COLO668 (cell line): ENCODE results near the gene SIAE.

Experiments used
- DNase-seq: peaks from one replicate; lab custom pipeline; 2025; ENCODE audit not compliant: unreplicated experiment; lab: John Stamatoyannopoulos, UW

SIAE gene, protein sequence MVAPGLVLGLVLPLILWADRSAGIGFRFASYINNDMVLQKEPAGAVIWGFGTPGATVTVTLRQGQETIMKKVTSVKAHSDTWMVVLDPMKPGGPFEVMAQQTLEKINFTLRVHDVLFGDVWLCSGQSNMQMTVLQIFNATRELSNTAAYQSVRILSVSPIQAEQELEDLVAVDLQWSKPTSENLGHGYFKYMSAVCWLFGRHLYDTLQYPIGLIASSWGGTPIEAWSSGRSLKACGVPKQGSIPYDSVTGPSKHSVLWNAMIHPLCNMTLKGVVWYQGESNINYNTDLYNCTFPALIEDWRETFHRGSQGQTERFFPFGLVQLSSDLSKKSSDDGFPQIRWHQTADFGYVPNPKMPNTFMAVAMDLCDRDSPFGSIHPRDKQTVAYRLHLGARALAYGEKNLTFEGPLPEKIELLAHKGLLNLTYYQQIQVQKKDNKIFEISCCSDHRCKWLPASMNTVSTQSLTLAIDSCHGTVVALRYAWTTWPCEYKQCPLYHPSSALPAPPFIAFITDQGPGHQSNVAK

DNA sequence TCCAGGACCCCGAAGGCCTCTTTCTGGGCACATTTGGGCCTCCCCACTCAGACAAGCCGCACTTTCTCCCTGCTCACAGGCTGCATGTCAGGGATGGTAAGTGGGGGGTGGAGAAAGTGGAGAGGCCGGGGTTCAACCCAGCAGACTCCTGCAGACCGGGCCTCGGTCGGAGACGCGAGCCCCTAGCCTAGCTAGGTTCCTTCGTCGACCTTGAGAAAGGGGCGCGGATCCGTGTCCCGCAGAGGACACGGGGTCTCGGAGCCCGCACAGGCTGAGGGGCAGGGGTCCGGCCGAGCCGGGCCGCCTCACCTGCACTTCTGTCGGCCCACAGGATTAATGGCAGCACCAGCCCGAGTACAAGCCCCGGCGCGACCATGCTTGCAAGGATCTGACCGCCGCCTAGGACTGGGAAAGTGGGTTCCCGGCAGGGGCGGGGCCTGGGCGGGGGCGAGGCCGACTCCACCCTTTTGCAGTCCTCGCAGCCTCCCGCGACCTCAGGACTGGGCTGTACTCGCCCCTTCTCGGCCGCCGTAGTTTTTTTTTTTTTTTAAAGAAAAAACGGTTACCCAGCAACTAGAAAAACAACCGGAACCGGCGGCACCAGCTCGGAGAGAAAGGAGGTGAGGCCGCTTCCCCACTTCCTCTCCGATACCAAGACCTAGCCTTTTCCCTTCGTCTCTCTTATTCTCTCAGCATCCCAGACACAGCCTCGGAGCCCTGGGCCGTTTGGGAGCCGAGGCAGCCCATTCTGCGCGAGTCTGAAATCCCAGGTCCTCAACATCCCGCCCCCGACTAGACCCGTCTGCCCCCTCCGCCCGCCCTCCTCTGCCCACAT is at the start of gene SIAE, which contains the start of gene SPA17:
Gene SIAE (minus strand): TSS at position 407 of the 835 bp plus-strand sequence. CDS start 31 bp downstream, at position 376.
Gene SPA17 (plus strand): TSS at position 572 of the 835 bp plus-strand sequence. CDS start 1,361 bp downstream, outside the sequence.
- peak; percentile 85 for DNase-seq

DNA sequence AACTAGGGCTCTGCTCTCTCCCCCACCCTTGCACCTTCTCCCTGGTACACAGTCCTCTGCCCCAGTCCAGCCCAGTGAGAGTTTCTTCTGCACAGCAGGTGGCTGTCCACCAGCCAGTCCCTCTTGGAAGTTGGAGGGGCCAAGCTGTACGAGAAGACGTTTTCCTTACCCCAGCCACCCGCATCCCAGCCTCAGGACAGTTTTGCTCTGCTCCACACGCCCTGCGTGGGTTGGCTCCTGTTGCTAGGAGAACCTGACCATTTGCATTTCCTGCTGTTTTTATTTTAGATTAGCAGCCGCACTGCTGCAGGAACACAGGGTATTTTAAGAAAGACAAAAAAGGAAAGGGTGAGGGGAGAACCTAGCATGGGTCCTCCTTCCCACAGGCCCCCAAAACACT is 48.6 kb upstream of the SIAE start:
- no peak for DNase-seq

DNA sequence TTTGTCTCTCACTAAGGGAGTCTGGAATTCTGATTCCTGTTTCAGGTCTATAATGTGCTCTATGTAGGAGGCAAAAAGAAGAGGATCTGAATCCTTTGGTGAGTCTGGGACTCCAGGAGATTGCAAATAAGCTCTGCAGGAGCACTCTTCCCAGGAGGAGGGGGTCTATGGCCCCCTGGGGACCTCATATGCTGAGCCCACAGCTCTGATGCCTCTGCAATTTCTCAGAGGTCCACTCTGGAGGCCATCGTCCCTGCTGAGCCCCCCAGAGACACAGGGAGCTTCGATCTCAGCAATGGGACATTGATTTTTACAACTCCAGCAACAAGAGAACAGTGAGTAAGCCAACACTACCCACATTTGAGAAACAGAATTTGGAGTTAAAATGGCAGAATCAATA is 46.0 kb upstream of the SIAE start:
- no peak for DNase-seq

DNA sequence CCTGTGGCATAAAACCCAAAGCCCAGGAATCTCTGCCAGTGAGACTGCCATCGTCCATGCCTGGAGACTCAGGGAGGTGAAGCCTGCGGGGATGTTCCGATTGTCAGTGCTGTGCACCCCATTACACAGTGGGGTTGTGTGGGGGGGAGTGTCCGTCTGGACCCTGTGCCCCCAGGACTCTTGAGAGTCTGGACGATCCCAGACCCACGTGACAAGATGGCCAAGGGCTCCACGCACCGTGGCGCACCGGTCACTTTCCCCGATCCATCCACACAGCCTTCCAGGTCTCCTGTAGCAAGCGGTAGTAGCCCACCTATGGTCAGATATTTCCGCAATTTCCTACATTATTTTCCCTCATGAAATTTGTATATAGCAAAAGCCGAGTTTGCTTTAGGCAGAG is 45.3 kb upstream of the SIAE start:
- DNase-seq: no peak

DNA sequence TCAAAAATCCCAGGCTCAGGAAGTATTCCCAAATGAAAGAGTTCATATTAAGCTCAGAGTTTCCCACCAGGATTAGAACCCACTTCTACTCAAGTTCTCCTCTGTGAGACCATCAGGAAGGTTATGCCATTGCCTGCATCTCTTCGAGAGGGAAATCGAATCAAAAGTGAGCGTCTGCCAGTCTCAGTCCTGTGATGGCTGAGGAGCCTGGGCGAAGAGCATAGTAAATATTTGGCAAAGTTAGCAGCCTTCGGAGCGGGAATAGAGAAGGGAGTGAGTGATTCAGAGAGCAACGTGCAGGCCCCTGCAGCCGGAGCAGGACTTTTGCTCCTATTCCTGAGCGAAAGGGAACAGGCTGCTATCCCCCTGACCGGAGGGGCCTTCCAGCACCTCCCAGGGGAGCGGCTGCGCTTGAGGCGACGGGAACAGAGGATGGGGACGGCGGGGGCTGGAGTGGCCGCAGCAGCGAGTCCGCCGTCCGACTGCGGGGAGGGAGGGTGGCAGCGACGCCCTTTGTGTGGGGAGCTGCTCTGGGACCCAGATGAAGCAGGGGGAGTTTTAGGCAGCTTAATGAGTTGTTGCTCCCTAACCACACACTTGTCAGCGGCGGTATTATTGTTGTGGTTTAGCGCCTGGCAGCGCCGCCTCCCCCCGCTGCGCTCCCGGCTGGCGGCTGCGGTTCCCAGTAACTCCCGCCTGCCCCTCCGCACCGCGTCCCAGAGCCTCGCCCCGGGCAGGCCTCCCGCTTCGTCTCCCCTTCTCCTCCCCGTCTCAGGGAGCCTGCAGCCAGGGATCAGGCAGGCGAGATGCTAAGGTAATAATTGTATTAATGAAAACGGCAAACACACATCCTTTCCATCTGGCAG is 44.5 kb upstream of the SIAE start:
- peak; percentile 47 for DNase-seq

DNA sequence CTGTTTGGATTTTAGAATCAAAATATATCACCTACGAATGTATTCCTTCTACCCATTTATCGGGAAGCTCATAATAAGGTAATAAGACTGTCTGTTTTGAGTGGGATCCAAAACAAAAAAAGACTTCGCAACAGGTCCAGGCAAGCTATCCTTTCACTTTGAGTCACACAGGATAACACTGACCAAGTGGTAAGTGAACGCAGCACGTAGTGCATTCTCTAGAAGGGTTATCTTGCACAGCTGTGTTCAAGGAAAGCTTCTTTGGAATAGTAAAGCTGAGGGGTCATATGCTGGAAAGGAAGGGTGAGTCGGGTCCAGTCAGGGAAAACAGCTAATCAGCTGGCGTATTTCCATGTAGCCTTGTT is 43.9 kb upstream of the SIAE start:
- DNase-seq: no peak

DNA sequence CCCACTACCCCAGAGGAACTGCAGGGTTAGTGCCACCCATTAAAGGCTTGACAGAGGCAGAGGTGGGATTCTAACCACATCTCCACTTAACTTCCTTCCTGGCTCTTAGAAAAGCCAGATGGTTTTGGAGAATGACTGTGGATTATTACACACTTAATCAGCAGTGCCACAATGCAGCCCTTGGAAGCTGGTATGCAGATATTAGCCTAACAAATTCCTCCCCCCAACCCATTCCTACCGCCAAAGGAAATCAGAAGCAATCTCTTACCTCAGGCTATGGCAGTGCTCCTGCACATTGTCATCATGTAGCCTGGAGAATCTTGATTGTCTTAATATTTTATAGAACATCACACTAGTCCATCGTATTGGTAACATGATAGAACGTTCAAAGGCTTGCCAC is 43.1 kb upstream of the SIAE start:
- no peak for DNase-seq

DNA sequence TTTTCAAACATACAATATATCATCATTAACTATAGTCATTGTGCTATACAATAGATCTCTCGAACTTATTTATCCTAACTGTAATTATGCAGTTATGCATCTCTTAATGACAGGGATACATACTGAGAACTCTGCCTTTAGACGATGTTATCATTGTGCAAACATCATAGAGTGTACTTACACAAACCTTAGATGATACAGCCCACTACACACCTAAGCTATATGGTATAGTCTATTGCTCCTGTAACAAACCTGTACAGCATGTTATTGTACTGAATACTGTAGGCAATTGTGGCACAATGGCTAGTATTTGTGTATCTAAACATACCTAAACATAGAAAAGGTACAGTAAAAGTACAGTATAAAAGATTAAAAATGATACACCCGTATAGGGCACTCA is 38.9 kb upstream of the SIAE start:
- no peak for DNase-seq

DNA sequence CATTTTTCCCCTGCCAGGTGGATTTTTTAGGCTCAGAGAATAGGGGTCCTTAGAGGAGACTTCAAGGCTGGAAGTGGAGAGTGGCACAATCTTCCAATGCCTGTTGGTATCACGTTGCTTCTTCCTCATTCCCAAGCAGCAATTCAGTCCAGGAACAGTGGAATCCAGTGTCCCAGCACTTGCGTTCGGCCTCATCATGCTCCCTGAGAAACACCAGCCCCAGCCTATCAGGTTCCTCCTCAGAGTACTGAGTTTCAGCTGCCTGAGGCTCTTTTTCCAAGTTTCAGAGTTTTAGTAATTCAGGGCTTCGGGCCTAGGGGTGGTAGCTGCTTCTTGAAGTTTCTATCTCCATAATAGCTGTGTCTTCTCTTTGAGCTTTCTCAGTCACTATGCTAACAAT is 34.3 kb upstream of the SIAE start:
- DNase-seq: no peak

DNA sequence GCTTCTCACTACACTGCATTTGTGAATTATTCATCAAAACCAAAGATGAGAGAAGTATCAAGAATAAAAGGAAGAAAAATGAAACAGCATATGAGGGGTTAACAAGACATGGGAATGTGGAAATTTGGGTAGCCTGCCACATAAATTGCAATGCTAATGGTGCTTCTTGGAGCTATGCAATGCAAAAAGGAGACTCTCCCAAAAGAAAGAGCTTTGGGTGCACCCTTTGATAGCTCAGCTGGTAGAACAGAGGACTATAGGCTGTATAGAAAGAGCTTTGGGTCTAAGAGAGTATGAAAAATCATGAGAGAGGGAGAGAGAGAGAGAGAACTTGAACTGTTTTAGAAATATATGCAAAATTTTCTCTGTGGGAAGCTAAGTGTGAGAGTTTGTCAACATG is 26.5 kb upstream of the SIAE start:
- DNase-seq: no peak

DNA sequence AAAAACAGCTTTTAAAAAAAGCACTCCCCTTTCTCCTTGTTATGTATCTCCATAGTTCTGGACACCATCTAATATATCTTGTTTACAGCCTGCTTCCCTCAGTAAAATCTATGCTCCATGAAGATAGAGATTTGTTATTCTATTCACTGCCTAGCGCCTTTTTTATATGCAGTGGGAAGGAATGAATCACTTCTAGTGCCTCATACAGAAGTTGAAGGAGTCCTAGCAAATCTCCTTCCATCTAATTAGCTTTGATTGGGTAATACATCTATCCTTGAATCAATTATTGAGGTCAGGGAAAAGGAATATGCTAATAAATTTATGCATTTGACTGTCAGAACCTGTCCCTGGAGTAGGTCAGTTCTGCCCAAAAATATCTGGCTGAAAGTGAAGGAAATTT is 26.0 kb upstream of the SIAE start:
- DNase-seq: no peak

DNA sequence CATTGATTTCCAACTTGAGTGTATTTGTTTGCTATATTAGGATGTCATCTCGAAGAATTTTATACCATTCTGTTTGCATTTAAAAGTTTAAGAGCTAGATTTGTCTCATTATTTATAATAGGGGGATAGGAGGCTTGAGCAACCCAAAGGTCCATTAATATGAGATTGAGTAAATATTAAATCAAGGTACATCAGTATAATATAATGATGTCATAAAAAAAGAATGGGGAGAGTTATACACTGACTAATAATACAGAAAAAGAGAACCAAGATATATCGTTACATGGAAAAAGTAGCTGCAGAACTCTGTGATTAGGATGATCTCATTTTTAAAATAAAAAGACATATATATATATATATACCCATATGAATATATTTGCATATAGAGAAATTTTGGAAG is 19.6 kb upstream of the SIAE start:
- no peak for DNase-seq

DNA sequence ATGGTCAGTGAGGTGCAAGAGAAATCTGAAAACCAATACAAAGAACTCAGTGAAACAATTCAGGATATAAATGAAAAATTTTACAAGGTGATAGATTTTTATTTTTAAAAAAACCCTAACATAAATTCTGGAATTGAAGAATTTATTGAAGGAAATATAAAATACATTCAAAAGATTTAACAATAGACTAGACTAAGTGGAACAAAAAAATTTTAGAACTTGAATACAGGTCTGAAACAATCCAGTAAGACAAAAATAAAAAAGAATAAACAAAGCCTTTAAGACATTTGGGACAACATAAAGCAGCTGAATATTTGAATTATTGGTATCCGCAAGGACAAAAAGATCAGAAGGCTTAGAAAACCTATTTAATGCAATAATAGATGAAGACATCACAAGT is 8.9 kb upstream of the SIAE start:
- no peak for DNase-seq

DNA sequence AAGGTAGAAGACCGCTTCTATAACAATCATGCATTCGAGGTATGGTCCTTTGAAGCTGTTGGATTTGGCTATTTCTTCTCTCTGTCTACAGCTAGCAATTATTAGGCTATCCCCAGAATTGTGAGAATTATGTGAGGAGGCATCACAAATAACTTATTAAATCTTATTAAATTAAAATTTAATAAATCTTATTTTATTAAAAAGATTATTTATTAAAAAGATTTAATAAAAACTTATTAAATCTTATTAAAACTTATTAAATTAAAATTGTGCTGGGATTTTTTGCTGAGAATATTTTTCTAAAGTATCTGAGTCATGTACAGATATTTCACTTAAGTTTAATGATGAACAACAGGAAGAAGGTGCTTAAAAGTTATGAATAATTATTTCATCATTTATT is 7.9 kb upstream of the SIAE start:
- no peak for DNase-seq

DNA sequence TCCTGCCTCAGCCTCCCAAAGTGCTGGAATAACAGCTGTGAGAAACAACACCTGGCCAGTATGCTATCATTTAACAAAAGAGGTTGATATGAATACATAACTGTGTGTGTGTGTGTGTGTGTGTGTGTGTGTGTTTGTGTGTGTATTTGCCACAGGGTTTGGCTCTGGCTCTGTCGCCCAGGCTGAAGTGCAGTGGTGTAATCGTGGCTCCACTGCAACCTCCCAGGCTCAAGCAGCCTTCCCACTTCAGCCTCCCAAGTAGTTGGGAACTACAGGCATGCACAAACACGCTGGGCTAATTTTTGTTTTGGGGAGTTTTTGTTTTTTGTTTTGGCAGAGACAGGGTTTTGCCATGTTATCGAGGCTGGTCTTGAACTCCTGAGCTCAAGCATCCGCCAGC is 4.9 kb upstream of the SIAE start:
- no peak for DNase-seq

DNA sequence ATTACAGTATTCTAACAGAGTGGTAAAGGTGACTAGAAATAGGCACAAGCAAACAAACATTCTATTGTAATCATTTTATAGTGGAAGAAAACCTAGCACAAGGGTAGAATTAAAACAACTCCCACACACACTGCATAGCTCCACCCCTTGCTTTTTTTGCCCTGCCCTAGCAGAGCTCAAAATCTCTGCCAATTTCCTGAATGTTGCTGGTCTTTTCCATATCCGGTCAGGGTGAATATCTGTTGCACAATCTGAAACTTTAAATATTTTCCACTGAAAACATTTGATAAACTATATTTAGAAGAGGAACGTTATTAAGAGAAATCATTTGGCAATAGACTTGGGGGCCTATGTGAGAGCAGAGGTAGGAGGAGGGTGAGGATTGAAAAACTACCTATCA is 2.8 kb upstream of the SIAE start:
- no peak for DNase-seq

DNA sequence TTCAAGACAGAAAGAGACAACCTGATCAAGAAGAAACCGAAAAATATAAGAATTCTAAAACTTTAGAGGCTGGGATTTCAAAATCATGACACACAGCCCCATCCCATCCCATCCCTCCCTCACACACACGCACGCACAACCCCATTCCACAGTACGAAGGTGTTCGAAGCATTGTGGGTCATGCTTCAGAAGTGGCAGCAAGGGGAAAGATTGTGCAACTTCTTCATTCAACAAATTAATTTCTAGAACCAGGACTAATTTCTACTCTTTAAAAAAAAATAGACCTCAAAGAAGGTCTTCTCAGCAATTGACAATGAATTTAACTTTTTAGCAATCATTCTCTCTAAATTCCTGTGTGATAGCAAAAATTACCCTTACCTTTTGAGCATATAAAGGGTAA is 1.0 kb upstream of the SIAE start:
- DNase-seq: no peak

DNA sequence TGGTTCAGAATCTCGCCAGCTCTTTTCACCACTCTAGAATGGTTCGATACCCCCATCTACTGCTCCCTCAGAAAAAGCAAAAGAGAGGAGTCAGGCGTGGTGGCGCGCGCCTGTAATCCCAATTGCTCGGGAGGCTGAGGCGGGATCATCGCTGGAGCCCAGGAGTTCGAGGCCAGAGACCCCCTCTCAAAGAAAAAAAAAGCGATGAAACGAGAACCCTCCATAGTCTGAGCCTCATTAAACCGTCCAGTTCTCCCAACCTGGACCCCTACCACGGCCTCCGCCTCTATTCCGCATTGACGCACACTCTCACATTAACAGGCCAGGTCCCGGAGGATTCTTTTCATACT is 604 bp upstream of the SIAE start:
- no peak for DNase-seq

DNA sequence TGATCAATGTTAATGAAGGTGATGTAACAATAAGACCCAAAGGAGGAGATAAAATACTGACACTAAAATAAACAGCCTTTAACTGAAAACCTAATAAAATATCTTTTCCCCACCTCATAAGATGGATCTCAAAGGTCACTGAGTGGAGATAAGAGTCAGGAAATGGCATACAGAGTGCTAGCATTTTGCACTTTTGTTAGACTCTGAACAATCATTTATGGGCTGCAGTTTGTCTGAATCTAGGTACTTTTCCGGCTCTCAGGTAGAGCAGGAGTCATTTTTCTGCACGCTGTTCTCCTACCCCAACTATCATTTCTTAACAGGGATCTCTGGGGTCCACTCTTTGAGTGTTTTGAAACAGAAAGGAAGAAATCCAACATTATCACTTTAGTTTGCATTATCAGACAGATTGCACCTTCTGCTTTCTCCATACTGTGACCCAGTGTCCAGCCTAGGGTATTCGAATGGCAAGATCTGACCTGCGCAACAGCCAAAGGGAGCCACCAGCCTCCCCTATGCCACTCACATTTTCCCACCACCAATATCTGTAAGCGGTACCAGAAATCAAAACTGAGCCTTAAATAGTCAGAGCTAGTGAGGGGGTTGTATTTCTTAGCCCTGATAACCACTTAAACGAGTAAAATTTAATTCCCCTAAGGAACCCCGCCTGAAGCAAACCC is 863 bp downstream of the SIAE start:
- DNase-seq: no peak

DNA sequence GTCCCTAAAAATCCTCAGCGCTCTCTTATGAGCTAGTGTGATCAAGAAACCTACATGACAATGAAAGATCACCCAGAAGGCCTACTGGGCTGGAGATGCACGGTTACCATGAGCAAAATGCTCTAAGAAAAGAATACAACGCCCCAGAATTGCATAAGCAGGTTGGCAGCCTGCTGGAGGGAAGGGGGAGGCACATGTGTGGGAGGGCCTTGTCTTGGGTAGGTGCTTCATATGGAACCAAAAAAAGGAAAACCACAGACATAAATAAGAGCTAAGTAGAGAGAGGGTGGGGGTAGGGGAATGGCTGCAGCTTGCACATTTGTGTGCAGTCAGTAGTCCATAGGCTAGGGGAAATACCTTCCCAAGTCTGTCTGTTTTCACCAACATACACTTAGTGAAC is 2.8 kb downstream of the SIAE start:
- no peak for DNase-seq

DNA sequence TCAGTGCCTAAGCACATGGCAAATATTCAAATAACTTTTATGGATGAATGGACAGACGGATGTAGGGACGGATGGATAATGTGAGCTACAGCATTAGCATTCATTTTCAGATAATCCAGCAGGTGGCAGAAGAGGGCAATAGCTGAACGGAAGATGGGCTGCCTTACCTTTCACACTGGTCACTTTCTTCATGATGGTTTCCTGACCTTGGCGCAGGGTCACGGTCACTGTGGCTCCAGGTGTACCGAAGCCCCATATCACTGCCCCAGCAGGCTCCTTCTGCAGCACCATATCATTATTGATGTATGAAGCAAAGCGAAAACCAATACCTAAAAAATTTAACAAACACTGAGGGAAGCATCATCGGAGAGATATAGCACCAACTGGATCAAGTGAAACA is 4.3 kb downstream of the SIAE start:
- peak; percentile 34 for DNase-seq
